Measurements from ENCODE around the gene PPP2R2D.
A peak's percentile ranks its signal among the peaks of the same experiment; 100 is the strongest.

PPP2R2D gene

DNA sequence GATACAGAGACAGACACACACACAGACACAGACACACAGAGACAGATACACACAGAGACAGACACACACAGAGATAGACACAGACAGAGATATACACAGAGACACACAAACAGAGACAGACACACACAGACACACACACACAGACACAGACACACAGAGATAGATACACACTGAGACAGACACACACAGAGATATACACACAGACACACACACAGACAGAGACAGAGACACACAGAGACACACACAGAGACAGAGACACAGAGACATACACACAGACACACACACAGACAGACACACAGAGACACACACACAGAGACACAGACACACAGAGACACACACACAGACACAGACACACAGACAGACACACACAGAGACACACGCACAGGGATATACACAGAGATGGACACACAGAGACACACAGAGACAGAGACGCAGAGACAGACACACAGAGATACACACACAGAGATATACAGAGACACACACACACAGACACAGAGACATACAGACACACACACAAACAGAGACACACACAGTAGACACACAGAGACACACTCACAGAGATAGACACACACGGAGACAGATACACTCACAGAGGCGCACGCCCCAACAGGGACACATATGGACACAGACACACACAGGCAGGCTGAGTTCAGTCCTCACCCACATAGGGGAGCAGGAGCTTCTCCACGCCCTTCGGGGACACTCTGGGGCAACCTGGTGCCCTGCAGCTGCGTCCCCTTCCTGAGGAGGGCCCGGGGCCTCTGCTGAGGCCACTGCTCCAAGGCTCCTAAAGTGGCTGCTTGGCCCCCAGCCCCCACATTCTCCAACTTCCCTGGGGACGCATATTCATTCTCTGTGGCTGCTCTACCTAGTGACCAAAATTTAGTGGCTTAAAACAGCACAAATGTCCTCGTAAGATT lies 10.3 kb upstream of the PPP2R2D start:
- DNase-seq: no peak

DNA sequence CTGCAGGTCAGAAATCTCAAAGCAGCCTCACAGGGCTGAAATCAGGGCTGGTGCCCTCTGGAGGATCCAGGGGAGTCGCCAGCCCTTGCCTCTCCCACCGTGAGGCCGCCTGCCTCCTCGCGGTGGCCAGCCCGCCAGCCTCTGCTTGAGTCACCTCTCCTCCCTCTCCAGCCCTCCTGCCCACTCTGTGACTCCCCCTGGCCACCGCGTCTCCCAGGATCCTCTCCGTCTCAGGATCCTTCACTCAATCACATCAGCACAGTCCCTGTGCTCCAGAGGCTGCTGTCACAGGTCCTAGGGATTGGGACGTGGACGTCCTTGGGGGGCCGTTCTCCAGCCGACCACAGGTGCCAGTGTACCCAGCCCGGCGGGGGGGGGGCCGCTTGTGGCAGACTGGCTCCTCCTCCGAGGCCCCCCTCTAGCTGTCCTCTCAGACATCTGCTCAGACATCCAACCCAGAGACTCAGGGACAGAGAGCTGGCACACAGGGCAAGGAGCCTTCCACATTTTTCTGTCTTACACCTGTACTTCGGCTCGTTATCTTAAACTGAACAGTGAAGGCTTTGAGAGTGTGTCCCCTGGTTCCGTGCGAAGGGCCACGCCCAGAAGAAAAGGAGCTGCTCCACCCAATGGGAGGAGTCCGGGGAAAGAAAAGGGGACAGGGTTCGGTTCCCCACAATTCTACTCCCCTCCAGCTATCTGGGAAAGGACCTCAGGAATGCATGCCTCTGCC lies 9.4 kb upstream of the PPP2R2D start:
- DNase-seq: no peak

DNA sequence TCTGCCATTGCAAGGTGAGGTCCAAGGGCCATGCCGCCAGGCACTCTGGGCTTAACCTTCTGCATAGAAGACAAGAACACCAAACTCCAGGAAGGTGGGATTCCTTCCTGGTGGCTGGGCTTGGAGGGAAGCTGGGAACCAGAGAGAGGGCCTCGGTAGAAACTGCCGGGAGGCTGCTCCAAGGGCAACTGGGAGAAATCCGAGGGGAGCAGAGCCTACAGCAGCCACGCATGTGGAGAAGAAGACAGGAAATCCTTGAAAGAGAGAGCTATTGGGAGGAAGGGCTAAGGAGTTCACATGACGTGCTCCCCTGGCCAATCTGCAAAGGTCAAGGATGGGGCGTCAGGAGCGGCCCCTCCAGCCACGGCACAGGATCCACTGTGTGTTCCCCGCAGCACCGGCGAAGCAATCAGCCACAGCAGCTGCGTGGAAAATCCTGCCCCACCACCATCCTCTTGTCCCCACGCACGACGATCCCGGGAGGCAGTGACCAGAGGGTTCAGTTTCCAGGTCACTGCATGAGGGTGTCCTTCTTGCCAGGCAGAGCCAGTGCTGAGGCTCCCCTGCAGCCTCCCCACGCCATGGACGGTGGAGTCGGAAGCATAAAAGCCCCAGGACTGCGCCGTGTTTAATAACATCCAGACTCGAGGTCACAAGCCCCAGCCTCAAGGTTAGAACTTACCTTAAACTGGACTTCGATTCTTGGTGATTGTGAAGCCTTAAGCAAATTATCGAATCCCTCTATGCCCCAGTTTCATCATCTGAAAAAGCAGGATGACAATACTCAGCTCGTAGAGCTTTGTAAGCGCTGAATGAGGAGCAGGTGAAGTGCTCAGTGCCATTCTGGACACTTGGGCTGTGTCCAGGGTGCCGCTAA lies 8.6 kb upstream of the PPP2R2D start:
- DNase-seq: no peak

DNA sequence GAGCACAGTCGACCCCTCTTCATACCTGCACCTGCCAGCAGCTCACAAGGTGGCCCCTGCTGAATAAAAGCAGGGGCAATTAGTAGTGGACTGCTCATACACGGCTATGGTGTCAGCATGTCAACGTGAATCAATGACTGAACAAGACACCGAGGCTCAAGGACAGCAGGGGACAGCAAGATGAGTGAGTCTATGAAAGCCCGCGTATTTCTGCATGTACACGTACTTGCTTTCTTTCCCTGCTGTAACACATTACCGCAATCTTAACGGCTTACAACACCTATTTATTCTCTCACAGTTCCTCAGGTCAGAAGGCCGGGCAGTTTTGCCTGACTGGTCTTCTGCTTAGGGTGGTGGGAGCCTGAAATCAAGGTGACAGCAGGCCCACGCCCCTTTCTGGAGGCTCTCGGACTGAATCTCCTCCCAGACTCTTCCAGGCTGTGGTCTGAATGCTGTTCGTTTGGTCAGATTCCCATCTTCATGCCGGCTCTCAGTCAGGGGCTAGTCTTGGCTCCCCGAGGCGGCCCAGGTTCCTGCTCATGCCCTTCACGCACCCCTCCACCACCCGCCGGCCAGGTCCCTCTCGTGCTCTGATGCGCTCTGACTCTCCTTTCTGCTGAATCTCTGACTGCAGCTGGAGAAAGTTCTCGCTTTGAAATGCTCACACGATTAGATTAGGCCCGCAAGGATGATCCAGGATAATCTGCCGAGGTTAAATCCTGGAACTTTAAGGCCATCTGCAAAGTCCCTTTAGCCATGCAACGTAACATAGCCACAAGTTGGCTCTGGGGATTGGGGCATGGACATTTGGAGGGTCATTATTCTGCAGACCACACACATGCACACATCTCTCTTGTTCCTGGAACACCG lies 7.8 kb upstream of the PPP2R2D start:
- no peak for DNase-seq

DNA sequence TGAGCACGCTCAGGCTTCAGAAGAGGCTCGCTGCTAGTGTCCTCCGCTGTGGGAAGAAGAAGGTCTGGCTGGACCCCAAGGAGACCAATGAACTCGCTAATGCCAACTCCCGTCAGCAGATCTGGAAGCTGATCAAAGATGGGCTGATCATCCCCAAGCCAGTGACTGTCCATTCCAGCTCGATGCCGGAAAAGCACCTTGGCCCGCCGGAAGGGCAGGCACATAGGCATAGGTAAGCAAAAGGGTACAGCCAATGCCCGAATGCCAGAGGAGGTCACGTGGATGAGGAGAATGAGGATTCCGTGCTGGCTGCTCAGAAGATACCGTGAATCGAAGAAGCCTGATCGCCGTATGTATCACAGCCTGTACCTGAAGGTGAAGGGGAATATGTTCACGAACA lies 5.7 kb upstream of the PPP2R2D start:
- DNase-seq: no peak

DNA sequence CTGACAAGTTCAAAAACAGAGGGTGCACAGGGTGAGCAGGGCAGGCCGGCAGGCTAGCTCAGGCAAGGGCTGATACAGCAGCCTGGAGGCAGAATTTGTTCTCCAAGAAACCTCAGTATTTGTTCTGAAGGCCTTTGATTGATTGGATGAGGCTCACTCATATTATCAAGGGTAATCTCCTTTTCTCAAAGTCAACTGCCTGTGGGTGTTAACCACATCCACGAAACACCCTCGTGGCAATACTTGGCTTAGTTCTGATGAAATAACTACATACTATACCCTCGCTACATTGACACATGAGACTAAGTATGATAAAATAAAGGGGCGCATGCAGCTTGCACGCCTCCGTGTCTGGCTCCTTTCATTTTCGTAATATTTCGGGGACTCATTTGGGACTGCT lies 4.4 kb upstream of the PPP2R2D start:
- DNase-seq: peak; percentile 18

DNA sequence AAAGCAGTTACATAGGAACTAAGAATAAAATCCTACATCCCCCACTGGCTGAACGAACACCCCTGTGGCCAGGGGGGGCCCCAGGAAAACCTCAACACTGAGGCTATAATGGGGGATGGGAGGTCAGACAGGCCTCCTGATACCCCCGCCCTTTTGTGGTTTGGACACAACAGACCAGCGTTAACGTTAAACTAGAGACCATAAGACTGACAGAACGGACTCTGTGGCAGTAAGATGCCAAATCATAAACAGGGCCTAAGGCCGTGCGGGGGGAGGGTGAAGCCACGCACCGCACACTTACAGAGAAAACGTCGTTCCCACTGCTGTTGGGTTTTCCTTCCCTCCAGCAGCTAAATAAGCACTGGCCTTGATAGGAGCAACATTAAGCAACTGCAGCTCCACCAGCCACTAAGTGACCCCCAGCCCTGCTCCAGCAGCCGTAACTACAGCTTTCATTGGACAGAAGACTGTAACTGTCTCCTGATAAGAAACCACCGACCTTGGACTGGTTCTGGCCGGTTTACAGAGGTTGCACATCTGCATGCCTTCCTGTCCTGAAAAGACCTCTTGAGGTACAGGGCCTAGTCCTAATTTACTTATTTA lies 3.4 kb upstream of the PPP2R2D start:
- DNase-seq: no peak

DNA sequence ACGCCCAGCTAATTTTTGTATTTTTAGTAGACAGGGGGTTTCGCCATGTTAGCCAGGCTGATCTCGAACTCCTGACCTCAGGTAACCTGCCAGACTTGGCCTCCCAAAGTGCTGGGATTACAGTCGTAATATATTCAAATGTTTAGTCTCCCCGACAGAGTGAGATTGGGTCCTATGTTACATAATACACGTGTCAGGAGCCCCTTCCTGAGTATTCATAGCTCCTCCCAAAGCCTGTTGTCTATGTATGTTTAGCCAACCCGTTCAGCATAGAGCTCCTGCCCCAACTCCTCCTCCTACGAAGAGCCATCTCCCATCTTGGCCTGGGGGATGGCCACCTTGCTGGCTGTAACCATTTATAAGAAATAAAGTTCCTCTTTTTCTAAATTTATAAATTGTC lies 2.7 kb upstream of the PPP2R2D start:
- DNase-seq: no peak

DNA sequence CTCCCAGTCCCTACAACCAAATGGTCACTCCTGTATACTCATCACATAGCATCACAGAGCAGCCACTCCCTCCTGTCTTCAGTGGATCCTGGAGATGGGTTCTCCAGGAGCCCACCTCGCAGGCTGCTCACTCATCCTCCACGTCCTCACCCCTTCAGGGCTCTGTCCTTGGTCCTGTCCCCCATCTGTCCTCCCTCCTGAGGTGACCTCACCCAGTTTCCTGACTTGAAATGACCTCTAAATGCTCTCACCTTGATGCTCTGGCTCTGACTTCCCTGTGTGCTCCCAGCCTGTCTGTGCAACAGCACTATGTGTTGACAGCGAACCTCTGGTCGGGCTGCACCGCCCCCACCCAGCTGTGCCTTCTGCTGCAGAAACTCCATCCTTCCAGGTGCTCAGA lies 2.1 kb upstream of the PPP2R2D start:
- DNase-seq: no peak

DNA sequence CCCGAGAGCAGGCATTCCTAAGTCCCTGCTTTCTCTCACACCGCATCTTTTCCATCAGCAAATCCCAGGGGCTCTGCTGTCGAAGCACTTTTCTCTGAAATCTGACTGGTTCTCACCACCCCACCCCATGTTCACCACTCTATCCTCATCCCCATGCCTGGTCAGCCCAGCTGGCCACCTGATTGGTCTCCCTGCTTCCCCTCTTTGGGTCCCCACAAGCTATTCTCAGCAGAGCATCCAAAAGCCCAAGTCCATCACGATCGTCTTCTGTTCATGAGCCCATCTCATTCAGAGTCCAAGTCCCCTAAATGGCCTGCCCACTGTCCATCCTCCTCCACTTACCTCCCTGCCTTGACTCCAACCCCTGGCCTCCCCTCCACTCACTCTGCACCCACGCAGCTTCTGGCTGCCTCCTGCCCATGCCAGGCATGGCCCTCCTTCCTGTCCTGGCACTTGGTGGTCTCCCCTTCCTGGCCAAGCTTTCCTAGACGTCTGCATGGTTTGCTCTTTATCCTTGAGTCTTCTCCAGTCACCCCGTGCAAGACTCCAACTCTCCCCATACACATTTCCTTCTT lies 1.6 kb upstream of the PPP2R2D start:
- no peak for DNase-seq

DNA sequence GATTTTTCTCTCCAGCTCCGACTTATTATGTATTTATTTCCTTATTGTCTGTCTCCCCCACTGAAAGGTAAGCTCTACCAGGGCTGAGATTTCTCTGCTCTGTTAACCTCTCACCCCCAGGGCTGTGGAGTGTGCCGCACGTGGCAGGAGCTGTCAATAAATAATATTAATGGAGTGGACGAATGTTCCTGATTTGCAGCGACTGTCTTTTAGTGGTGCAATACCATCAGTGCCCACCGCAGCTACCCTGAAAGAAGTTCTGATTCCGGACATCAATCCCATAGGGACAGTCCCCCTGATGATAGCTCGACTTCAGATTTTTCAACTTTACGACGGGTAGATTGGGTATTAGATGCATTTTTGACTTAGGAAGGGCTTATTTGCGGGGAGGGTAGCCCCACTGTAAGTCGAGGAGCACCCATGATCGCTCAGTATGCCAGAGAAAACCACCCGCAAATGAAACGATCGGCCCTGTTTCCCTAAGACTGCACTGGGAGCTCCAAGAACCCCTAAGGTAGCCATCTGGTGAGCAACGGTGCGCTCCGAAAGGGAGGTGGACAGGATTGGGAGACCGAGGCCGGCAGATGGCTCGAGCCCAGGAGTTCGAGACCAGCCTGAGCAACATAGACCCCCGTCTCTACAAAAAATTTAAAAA lies 986 bp upstream of the PPP2R2D start:
- DNase-seq: no peak

DNA sequence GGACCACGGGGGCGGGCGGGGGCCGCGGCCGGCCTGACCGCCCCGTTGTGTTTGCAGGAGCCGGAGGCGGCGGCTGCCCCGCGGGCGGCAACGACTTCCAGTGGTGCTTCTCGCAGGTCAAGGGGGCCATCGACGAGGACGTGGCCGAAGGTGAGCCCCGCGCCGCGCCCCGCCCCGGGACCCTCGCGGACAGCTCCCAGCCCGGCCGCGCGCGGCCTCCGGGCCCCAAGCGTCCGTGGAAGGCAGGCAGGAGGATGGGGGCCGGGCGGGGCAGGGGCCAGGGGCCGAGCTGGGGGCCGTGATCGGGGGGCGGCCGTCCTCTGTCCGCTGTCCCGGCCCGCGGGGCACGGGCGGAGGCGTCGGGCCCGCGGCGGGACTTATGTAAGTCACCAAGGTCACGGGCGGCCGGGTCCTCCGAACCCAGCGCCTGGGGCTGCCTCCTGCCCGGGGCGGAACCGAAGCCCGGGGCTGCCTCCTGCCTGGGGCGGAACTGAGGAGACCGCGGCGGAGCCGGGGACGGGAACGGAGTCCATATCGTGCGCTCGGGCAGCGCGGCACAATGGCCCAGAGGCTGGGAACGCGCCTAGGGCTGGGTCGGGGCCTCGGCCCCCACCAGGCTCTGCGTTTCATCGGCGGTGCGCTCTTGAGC lies 497 bp downstream of the PPP2R2D start:
- DNase-seq: peak; percentile 34

DNA sequence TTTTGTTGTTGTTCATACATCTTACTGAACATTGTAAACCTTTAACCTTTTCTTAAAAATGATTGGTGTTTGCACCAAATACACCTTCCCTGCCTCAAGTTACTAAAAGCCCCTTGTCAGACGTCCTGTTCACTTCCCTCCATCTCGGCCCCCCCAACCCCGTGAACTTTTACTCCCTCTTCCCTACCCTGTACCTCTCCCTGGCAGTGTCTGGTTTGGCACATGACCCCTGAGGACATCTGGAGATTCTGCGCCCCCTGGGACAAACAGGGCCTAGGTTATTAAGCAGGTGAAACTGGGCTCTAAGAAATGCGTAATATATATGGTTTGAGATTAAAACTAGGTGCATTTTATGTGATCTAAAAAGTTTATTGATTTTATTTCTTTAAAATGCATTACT lies 1.4 kb downstream of the PPP2R2D start:
- no peak for DNase-seq

DNA sequence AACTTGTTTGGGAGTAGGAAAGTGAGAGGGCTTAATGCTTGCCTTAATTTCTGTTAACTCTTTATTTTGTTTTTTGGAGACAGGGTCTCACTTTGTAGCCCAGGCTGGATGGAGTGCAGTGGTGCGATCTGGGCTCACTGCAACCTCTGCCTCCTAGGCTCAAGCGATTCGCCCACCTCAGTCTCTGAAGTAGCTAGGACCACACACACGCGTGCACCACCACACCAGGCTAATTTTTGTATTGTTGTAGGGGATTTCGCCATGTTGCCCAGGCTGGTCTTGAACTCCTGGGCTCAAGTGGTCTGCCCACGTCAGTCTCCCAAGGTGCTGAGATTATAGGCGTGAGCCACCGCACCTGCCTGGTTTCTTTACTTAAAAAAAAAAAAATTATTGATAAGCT lies 1.9 kb downstream of the PPP2R2D start:
- no peak for DNase-seq

DNA sequence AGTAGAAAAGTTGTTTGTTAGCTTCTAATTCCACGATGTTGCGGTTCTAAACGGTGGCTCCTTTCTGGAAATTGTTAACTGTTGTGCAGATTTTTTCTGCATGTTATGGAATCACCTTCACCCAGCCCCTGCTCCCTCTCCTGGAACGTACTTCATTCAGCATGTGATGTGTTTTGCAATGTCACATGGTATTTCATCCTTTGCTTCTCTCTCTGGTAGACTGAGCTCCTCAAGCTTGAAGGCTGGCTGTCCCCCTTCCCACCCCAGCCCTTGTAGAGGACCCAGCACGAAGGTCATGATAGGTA lies 4.4 kb downstream of the PPP2R2D start:
- no peak for DNase-seq

DNA sequence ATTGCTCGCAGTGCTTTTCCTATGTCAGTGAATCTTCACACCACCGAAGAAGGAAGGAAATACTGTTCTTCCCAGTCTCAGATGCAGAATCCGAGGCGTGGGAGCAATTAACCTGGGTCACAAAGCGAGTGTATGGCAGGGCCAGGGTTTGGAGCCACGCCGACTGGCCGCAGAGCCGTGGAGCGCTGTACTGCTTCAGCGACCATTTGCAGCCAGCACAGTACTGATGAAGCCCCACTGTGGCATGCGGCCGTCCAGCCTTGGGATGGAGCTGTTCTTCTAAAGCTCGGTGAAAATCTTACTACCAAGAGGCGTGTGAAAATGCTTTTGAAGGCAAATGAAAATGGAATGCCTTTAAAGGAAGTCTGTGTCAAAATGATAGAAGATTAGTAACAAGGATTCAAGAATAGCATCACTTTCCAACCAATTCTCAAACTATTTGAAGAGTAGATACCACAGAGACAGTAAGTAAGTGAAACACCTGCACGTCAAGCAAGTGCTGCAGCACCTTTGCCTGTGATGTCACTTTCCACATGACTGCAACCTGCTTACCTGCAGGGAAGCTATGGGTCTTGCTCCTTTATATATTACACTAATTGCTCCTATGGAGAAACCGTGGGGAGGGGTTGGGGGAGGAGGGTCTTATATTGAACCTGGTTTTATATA lies 4.9 kb downstream of the PPP2R2D start:
- DNase-seq: no peak

DNA sequence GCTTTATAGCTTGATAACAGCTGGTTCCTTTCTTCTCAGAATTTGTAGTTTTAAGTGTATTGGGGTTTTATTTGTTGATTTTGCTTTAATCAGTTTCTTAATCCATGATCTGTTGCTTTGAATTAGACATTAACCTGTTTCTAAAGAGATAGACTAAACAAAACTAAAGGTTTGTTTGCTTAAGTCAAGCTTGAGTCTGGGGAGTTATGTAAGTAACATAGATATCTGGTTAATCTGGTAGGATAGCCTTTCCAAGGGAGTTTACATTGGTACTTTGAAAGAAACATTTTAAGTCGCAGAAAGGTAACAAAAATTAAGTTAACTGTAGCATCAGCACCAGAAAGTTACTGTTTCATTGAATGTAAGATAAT lies 5.4 kb downstream of the PPP2R2D start:
- DNase-seq: no peak

DNA sequence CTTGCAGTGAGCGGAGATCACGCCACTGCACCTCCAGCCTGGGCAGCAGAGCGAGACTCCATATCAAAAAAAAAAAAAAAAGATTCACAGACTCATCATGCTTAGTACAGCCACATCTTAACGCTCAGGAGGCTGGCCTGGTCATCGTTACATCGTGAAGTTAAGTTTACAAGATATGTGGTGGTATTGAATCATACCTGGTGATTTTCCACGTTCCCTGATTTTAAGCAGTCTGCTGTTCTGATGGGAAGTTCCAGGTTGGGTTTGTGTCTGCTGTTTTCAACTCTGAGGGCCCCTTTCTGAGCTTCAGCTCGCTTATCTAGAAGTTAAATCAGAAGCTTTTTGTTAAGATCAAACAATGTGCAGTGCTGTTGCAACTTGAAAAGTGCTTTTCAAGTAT lies 6.9 kb downstream of the PPP2R2D start:
- no peak for DNase-seq

DNA sequence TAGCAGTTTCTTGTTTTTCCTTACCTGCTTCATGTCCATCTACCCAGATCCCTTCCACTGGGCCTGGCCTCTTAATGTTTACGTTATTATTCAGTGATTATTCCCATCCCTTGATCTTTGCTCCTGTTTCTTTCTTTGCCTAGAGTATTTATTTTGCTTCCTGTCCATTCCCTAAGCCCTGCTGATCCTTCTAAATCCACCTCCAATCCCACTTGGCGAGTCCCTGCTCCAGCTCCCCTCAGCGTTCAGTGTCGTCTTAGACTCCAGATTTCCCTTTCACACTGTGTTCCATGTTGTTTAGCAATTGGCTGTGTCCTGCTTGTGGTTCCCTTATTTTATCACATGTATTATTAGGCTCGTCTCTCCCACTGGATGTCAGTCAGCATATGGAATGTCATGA lies 7.3 kb downstream of the PPP2R2D start:
- DNase-seq: no peak
